HCT116 (cell line): ENCODE data around the gene CD8B2. TPM values are rescaled to one million over a fixed set of nuclear protein-coding genes. Genes with fewer than 3 reads are reported as not detected.
A peak's percentile ranks its signal among the peaks of the same experiment; 100 is the strongest.

ENCODE experiments used
- ATAC-seq: fragments of 200-7000 bp; cut with Tn5 transposase; 2 replicates; pipeline ENCODE4 v1.9.1; 2020; ENCODE audit warnings: mild to moderate bottlenecking, moderate library complexity
- BruUV-seq: library from RNA; stranded (reverse); fragments of 400-500 nt; replicated peaks from 2 replicates; lab custom pipeline; 2021; lab: Mats Ljungman, UMichigan
- CTCF ChIA-PET: fragments of 300-600 bp; sonication (Branson Sonifier 250); formaldehyde crosslinking; loops from one replicate; lab custom pipeline; 2021; ENCODE audit warnings: antibody characterized with exemption; lab: Charles Lee
- POLR2A ChIA-PET: fragments of 300-600, 350-600 bp; sonication (Branson Sonifier 250); formaldehyde crosslinking; loops from one replicate; lab custom pipeline; 2021; ENCODE audit warnings: antibody characterized with exemption; lab: Charles Lee
- RAD21 ChIA-PET, 2 experiments: fragments of 300-600 bp; sonication (Branson Sonifier 250); formaldehyde crosslinking; loops; one replicate each; lab custom pipeline; 2023; ENCODE audit warnings: low total read pairs in 2 of 2; ENCODE audit not compliant: uncharacterized antibody in 2 of 2, unreplicated experiment in 2 of 2, low non-redundant PET in 1 of 2; lab: Charles Lee
- DNase-seq: peaks from one replicate; pipeline ENCODE4 v3.0.0-alpha.2; 2010; ENCODE audit warnings: low read depth, low spot score
- H2AFZ ChIP-seq: fragments of 200-600 bp; shearing (Covaris generic), sonication (generic); 2 replicates; pipeline ENCODE4 v1.6.1; 2017; ENCODE audit warnings: low read depth, mixed run types, mixed read lengths, antibody characterized with exemption, low read length; ENCODE audit not compliant: poor library complexity, severe bottlenecking
- H3K27ac ChIP-seq: 2 replicates; pipeline ENCODE4 v1.5.1; 2012; ENCODE audit warnings: low read depth, low read length
- H3K27me3 ChIP-seq: fragments of 200-600 bp; sonication (generic); 2 replicates; pipeline ENCODE4 v1.6.1; 2016; ENCODE audit warnings: mixed run types, low read length, mixed read lengths; ENCODE audit not compliant: insufficient read depth
- H3K36me3 ChIP-seq, 2 experiments: fragments of 200-500 bp in 1 of 2; fragments of 200-600 bp in 1 of 2; sonication (Bioruptor generic) in 1 of 2; sonication (generic) in 1 of 2; 2 replicates each; pipeline versions ENCODE4 v1.5.1 to v1.6.1; 2014 to 2016; ENCODE audit warnings: low read length in 2 of 2, inconsistent platforms in 1 of 2, mixed read lengths in 1 of 2, mixed run types in 1 of 2; ENCODE audit not compliant: insufficient read depth in 2 of 2, control insufficient read depth in 1 of 2
- H3K4me1 ChIP-seq, 2 experiments: fragments of 200-600 bp in 1 of 2; sonication (generic) in 1 of 2; 2 replicates each; pipeline versions ENCODE4 v1.5.1 to v1.6.1; 2012 to 2017; ENCODE audit warnings: low read length in 2 of 2, inconsistent platforms in 1 of 2, mild to moderate bottlenecking in 1 of 2, mixed read lengths in 1 of 2, mixed run types in 1 of 2, moderate library complexity in 1 of 2; ENCODE audit not compliant: insufficient read depth in 2 of 2, control insufficient read depth in 1 of 2
- H3K4me2 ChIP-seq: fragments of 200-600 bp; sonication (generic); 2 replicates; pipeline ENCODE4 v1.6.1; 2017; ENCODE audit warnings: mixed run types, low read length, mixed read lengths
- H3K4me3 ChIP-seq, 2 experiments: fragments of 200-600 bp in 1 of 2; sonication (generic) in 1 of 2; replicated peaks in 1 of 2; 2 replicates each; pipeline ENCODE4 v1.5.1; 2011 to 2016; ENCODE audit warnings: low read length in 2 of 2, control low read depth in 1 of 2, low read depth in 1 of 2, mild to moderate bottlenecking in 1 of 2, mixed read lengths in 1 of 2, mixed run types in 1 of 2
- H3K79me2 ChIP-seq: fragments of 200-600 bp; sonication (generic); 2 replicates; pipeline ENCODE4 v1.6.1; 2017; ENCODE audit warnings: mild to moderate bottlenecking, mixed run types, low read length, moderate library complexity, mixed read lengths; ENCODE audit not compliant: insufficient read depth
- H3K9ac ChIP-seq: fragments of 200-600 bp; sonication (generic); 2 replicates; pipeline ENCODE4 v1.6.1; 2016; ENCODE audit warnings: low read length, mixed read lengths
- H3K9me2 ChIP-seq: fragments of 200-600 bp; sonication (generic), shearing (Covaris generic); 2 replicates; pipeline ENCODE4 v1.6.1; 2017; ENCODE audit warnings: mixed run types, mild to moderate bottlenecking, moderate library complexity; ENCODE audit not compliant: insufficient read depth
- H3K9me3 ChIP-seq, 2 experiments: fragments of 200-500 bp in 1 of 2; fragments of 200-600 bp in 1 of 2; sonication (Bioruptor generic) in 1 of 2; sonication (generic) in 1 of 2; 2 replicates each; pipeline ENCODE4 v1.6.1; 2014 to 2017; ENCODE audit warnings: low read length in 2 of 2, mixed read lengths in 2 of 2, inconsistent platforms in 1 of 2, low read depth in 1 of 2, mild to moderate bottlenecking in 1 of 2, mixed run types in 1 of 2, moderate library complexity in 1 of 2; ENCODE audit not compliant: control insufficient read depth in 1 of 2, insufficient read depth in 1 of 2
- H4K20me1 ChIP-seq: fragments of 200-600 bp; sonication (generic), shearing (Covaris generic); 2 replicates; pipeline ENCODE4 v1.6.1; 2017; ENCODE audit warnings: mixed run types, mild to moderate bottlenecking, moderate library complexity; ENCODE audit not compliant: insufficient read depth
- CBX3 ChIP-seq: IDR thresholded peaks from 2 replicates; pipeline ENCODE4 v1.6.1; 2012; ENCODE audit warnings: low read depth
- CEBPB ChIP-seq: IDR thresholded peaks from 2 replicates; pipeline ENCODE4 v1.6.1; 2012; ENCODE audit warnings: low read depth
- EGR1 ChIP-seq: IDR thresholded peaks from 2 replicates; pipeline ENCODE4 v1.6.1; 2012; ENCODE audit warnings: low read depth
- ELF1 ChIP-seq: IDR thresholded peaks from 2 replicates; pipeline ENCODE4 v1.6.1; 2012; ENCODE audit warnings: low read depth, borderline replicate concordance
- EZH2phosphoT487 ChIP-seq: fragments of 200-600 bp; IDR thresholded peaks from 2 replicates; pipeline ENCODE4 v1.6.1; 2018; ENCODE audit warnings: antibody characterized with exemption, borderline replicate concordance
- FOSL1 ChIP-seq: IDR thresholded peaks from 2 replicates; pipeline ENCODE4 v1.6.1; 2012; ENCODE audit warnings: low read depth
- JUND ChIP-seq: IDR thresholded peaks from 2 replicates; pipeline ENCODE4 v1.6.1; 2012
- POLR2AphosphoS5 ChIP-seq: IDR thresholded peaks from 2 replicates; pipeline ENCODE4 v1.6.1; 2011; ENCODE audit warnings: mild to moderate bottlenecking, low read depth, low read length, moderate library complexity
- RAD21 ChIP-seq: IDR thresholded peaks from 2 replicates; pipeline ENCODE4 v1.6.1; 2012; ENCODE audit warnings: low read depth, mild to moderate bottlenecking
- SIN3A ChIP-seq: IDR thresholded peaks from 2 replicates; pipeline ENCODE4 v1.6.1; 2012; ENCODE audit warnings: low read depth
- SP1 ChIP-seq: IDR thresholded peaks from 2 replicates; pipeline ENCODE4 v1.6.1; 2012; ENCODE audit warnings: low read depth
- SRF ChIP-seq: IDR thresholded peaks from 2 replicates; pipeline ENCODE4 v1.6.1; 2012; ENCODE audit warnings: low read depth
- TCF7L2 ChIP-seq: IDR thresholded peaks from 2 replicates; pipeline ENCODE4 v1.7.0; 2011; ENCODE audit warnings: borderline replicate concordance, inconsistent platforms; ENCODE audit not compliant: insufficient read depth, insufficient read length; ENCODE audit errors: extremely low read depth
- YY1 ChIP-seq: IDR thresholded peaks from 2 replicates; pipeline ENCODE4 v1.6.1; 2011; ENCODE audit warnings: low read length, low read depth, moderate library complexity, mild to moderate bottlenecking; ENCODE audit not compliant: insufficient replicate concordance; ENCODE audit errors: extremely low read depth
- ZBTB33 ChIP-seq: IDR thresholded peaks from 2 replicates; pipeline ENCODE4 v1.6.1; 2011; ENCODE audit warnings: mild to moderate bottlenecking, low read length, moderate library complexity; ENCODE audit not compliant: insufficient replicate concordance; ENCODE audit errors: extremely low read depth
- ZFX ChIP-seq: fragments of 450-650 bp; IDR thresholded peaks from 2 replicates; pipeline ENCODE4 v1.6.1; 2017
- ZNF274 ChIP-seq: fragments of 200-500 bp; sonication (Bioruptor generic); IDR thresholded peaks from 2 replicates; pipeline ENCODE4 v1.6.1; 2014; ENCODE audit warnings: mild to moderate bottlenecking, low read depth, low read length, inconsistent platforms
- intact Hi-C: fragments of 100-400 bp; cut with micrococcal nuclease; formaldehyde crosslinking; loops from 2 replicates; pipeline ENCODE4 v1.10.0; 2022
- total RNA-seq: library from RNA; stranded (reverse); gene quantifications from one replicate; pipeline ENCODE4 v1.2.1, GENCODE V29; 2021; ENCODE audit not compliant: unreplicated experiment
- TF ChIP-seq, protein P1 (sequence below), 3 experiments: fragments of 200-600 bp in 1 of 3; sonication (generic) in 1 of 3; IDR thresholded peaks in 2 of 3; conservative IDR thresholded peaks in 1 of 3; 2 replicates each; pipeline ENCODE4 v1.5.1; 2012 to 2017; ENCODE audit warnings: low read depth in 2 of 3, low read length in 2 of 3, antibody characterized with exemption in 1 of 3, borderline replicate concordance in 1 of 3, control low read depth in 1 of 3, mild to moderate bottlenecking in 1 of 3, mixed read lengths in 1 of 3, mixed run types in 1 of 3, moderate library complexity in 1 of 3; ENCODE audit not compliant: insufficient read depth in 1 of 3
- TF ChIP-seq, protein P2 (sequence below): IDR thresholded peaks from 2 replicates; pipeline ENCODE4 v1.6.1; 2012

Gene CD8B2
- total RNA-seq, 1 experiment from 2014 or later = not detected

DNA sequence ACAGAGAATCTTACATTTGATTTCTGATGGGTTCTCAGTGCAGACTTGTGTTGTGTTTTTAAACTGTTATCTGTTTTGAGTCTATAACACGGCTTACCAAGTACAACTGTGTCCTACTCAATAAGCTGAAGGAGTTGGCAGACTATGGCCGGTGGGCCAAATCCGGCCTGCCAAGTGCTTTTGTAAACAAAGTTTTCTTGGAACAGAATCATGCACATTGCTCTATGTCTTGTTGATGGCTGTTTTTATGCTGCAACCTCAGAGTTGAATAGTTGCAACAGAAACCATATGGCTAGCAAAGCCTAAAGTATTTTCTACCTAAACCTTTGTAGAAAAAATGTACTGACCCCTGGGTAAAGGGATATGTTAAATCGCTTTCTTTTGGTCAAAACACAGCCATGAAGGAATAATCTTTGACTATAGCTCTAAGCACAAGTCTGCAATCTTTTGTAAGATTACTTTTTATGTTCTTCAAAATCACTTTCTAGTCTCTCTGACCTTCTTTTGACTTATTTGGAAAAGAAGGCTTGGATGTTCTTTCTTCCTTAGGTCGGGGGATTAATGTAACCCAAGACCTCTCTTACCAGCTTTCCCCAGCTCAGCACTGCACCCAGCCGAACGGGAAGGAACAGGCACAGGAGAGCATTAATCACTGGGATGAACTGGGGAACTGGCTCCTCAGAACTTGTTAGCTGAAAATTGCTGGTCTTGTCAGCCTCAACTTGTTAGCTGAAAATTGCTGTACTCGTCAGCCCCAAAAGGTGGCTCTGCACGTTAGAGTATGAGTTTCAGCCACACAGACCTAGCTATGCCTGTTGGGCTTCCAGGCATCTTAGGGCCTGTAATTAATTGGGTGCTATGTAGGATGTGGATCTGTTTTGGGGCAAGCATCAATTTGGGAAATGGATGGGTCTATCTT lies 75.4 kb downstream of the CD8B2 start:
- H3K9me3 ChIP-seq = no peaks in the 10 kb centered on the region
- BruUV-seq = no TSS peak
- ChIA-PET CTCF (interaction anchor here (0.7 to 4.2 kb wide), 7 partner anchors 11 to 25 kb away, joined by 5 to 45 read pairs (median 6); no protein-coding TSS in a partner anchor), RAD21 (interaction anchor here (0.6 to 1.5 kb wide), 4 partner anchors 20 to 315 kb away, joined by 3 to 7 read pairs (median 4); no protein-coding TSS in a partner anchor), POLR2A (no interaction called here)
- no peak overlapping the region for H3K9ac ChIP-seq
- H2AFZ ChIP-seq = no peak overlapping the region
- H3K4me2 ChIP-seq = no peak overlapping the region
- H3K79me2 ChIP-seq = no peaks in the 10 kb centered on the region
- H3K9me2 ChIP-seq = no peaks in the 10 kb centered on the region
- DNase-seq (no peak), ATAC-seq (peak; percentile 69)
- H3K27me3 ChIP-seq = peaks cover 9% of the 10 kb centered on the region; the same call in 1 of the 2 replicates
- H3K4me3 ChIP-seq = no peak overlapping the region
- H3K36me3 ChIP-seq = no peaks in the 10 kb centered on the region
- no peak overlapping the region for H3K27ac ChIP-seq
- no peaks in the 10 kb centered on the region for H4K20me1 ChIP-seq
- intact Hi-C loops = no loop called here
- no peaks in the 10 kb centered on the region for H3K4me1 ChIP-seq
- TF ChIP-seq SP1 = no peak
- no peak for TF ChIP-seq EGR1
- no peak for TF ChIP-seq CEBPB
- TF ChIP-seq ZNF274 = no peak
- TF ChIP-seq EZH2phosphoT487 = no peak
- TF ChIP-seq, protein P1, sequence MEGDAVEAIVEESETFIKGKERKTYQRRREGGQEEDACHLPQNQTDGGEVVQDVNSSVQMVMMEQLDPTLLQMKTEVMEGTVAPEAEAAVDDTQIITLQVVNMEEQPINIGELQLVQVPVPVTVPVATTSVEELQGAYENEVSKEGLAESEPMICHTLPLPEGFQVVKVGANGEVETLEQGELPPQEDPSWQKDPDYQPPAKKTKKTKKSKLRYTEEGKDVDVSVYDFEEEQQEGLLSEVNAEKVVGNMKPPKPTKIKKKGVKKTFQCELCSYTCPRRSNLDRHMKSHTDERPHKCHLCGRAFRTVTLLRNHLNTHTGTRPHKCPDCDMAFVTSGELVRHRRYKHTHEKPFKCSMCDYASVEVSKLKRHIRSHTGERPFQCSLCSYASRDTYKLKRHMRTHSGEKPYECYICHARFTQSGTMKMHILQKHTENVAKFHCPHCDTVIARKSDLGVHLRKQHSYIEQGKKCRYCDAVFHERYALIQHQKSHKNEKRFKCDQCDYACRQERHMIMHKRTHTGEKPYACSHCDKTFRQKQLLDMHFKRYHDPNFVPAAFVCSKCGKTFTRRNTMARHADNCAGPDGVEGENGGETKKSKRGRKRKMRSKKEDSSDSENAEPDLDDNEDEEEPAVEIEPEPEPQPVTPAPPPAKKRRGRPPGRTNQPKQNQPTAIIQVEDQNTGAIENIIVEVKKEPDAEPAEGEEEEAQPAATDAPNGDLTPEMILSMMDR (IDR thresholded peaks at IDR 0.05 in 2 of 3, conservative IDR thresholded peaks at IDR 0.05 in 1 of 3; ENCODE audit: borderline replicate concordance in 1 of 3, insufficient read depth in 1 of 3, low read depth in 2 of 3, low read length in 2 of 3) = no peak
- TF ChIP-seq, protein P2, sequence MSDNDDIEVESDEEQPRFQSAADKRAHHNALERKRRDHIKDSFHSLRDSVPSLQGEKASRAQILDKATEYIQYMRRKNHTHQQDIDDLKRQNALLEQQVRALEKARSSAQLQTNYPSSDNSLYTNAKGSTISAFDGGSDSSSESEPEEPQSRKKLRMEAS = no peak
- no peak for TF ChIP-seq ZFX
- no peak for TF ChIP-seq SRF
- TF ChIP-seq JUND = no peak
- no peak for TF ChIP-seq POLR2AphosphoS5
- TF ChIP-seq ZBTB33 = no peak
- no peak for TF ChIP-seq TCF7L2
- no peak for TF ChIP-seq ELF1
- no peak for TF ChIP-seq CBX3
- no peak for TF ChIP-seq FOSL1
- no peak for TF ChIP-seq RAD21
- no peak for TF ChIP-seq SIN3A
- no peak for TF ChIP-seq YY1
